Memory B cell (primary cell): Measurements from ENCODE around the gene VSX1.

Experiments used
- ATAC-seq: fragments of 150-1000 bp; cut with Tn5 transposase; 2 replicates; pipeline ENCODE4 v1.10.0; 2021; ENCODE audit warnings: low read depth, mild to moderate bottlenecking, moderate library complexity
- DNase-seq, 2 donors: peaks; one replicate each; pipeline ENCODE4 v3.0.0; 2022; ENCODE audit warnings: low spot score in 2 of 2
- H3K27ac Mint-ChIP-seq: one replicate; pipeline ENCODE4 v1.8.0; 2022; ENCODE audit warnings: mild to moderate bottlenecking, moderate library complexity, mixed read lengths
- H3K27me3 Mint-ChIP-seq: one replicate; pipeline ENCODE4 v1.8.0; 2022; ENCODE audit warnings: mixed read lengths
- H3K36me3 Mint-ChIP-seq: one replicate; pipeline ENCODE4 v1.8.0; 2022; ENCODE audit warnings: mild to moderate bottlenecking, mixed read lengths
- H3K4me1 Mint-ChIP-seq: one replicate; pipeline ENCODE4 v1.8.0; 2022; ENCODE audit warnings: mixed read lengths
- H3K4me3 Mint-ChIP-seq: one replicate; pipeline ENCODE4 v1.8.0; 2022; ENCODE audit warnings: mild to moderate bottlenecking, moderate library complexity, mixed read lengths
- H3K9me3 Mint-ChIP-seq: one replicate; pipeline ENCODE4 v1.8.0; 2022; ENCODE audit warnings: mixed read lengths

The VSX1 gene

DNA sequence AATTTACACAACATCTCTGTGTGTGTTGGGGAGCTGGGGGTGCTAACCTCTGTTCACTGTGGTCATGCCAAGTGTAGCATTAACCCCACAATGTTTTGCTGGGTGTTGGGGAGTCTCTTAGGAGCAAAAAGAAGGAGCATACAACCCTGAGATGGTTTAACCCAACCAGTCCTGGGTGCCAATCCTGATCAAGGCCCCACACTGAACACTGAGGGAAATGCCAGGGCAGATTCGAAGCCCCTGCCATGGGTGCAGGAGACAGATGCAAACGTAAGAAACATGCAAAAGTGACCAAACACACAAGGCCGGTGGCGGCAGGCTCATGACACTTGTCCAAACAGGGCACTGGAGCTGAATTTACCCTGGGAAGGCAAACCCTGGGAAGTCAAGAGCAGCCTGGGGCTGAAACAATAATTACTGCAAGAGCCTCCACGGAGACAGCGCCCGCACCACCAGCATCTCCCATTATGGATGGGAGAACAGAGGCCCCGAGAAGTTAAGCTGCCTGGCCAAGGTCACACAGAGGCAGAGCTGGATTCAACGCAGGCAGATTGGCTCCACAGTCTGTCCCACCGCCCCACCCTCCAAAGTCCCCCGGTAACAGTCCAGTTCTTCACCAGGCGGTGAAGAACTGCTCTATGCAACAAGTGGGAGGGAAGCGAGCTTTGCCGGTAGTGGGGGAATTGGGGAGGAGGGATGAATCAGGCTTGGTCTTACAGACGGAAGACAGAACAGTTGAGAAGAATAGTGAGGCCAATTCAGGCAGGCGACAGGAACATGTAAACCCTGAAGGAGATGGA is 32.5 kb downstream of the VSX1 start:
- H3K4me3 Mint-ChIP-seq, result no peak overlapping the region
- H3K27ac Mint-ChIP-seq, result peak overlapping the region; percentile 87

DNA sequence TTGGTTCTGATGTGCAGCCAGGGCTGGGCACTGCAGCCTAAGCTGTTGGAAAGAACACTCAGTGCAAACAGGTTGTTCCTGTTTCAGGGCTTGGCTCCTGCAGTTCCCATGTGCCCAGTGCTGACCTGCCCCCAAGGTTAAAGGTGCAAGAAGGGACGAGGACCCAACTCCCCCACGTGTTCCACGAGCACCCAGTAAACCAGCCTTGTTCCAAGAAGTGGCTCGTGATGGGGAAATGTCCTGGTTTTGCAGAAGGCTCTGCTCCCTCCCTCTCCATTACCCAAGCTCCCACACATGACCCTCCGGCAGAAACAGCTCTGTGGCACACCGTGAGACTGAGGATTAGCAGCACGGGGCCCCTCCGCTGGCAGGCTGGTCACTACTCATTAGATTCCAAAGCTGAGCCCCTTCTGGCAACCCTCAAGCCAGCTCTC is 33.4 kb downstream of the VSX1 start:
- no peak for ATAC-seq
- no peak for DNase-seq
- peaks cover 52% of the 10 kb centered on the region for H3K4me1 Mint-ChIP-seq
- no peaks in the 10 kb centered on the region for H3K27me3 Mint-ChIP-seq
- H3K27ac Mint-ChIP-seq, result peak overlapping the region; percentile 87
- H3K36me3 Mint-ChIP-seq, result peaks cover 14% of the 10 kb centered on the region
- H3K9me3 Mint-ChIP-seq, result no peaks in the 10 kb centered on the region
- no peak overlapping the region for H3K4me3 Mint-ChIP-seq

More for the DNA sequence above, 32.5 kb downstream of the VSX1 start:
- H3K27me3 Mint-ChIP-seq, result no peaks in the 10 kb centered on the region
- no peaks in the 10 kb centered on the region for H3K9me3 Mint-ChIP-seq
- peaks cover 14% of the 10 kb centered on the region for H3K36me3 Mint-ChIP-seq
- peaks cover 60% of the 10 kb centered on the region for H3K4me1 Mint-ChIP-seq
- no peak for DNase-seq
- ATAC-seq, result no peak

DNA sequence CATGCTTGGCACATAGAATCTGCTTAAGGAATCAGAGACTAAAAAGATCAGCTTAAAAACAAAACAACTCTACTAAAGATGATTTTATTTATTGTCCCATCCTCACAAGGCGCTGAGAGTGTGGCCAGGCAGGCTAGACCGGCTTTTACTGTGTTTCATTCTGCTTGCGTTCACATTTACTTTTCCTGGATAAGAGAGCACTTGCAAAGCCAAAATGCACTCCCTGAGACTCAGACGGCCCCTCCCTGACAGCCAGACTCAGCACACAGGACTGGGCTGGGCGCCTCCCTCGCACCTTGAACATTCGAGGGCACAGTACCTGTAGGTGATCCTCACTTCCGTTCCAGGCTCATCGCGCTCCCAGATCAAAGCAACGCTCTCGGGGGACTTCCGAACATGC is 34.2 kb downstream of the VSX1 start:
- DNase-seq (no peak), ATAC-seq (no peak)
- peaks cover 16% of the 10 kb centered on the region for H3K36me3 Mint-ChIP-seq
- H3K4me3 Mint-ChIP-seq, result no peak overlapping the region
- peaks cover 52% of the 10 kb centered on the region for H3K4me1 Mint-ChIP-seq
- no peak overlapping the region for H3K27ac Mint-ChIP-seq
- H3K9me3 Mint-ChIP-seq, result no peaks in the 10 kb centered on the region
- H3K27me3 Mint-ChIP-seq, result no peaks in the 10 kb centered on the region

GRCh38 chr20:25046736-25047666 is 34.9 kb downstream of the VSX1 start:
- H3K27ac Mint-ChIP-seq, result no peak overlapping the region
- no peaks in the 10 kb centered on the region for H3K27me3 Mint-ChIP-seq
- no peak for DNase-seq
- no peak overlapping the region for H3K4me3 Mint-ChIP-seq
- H3K4me1 Mint-ChIP-seq, result peaks cover 49% of the 10 kb centered on the region
- H3K9me3 Mint-ChIP-seq, result no peaks in the 10 kb centered on the region
- ATAC-seq, result no peak
- peaks cover 16% of the 10 kb centered on the region for H3K36me3 Mint-ChIP-seq

DNA sequence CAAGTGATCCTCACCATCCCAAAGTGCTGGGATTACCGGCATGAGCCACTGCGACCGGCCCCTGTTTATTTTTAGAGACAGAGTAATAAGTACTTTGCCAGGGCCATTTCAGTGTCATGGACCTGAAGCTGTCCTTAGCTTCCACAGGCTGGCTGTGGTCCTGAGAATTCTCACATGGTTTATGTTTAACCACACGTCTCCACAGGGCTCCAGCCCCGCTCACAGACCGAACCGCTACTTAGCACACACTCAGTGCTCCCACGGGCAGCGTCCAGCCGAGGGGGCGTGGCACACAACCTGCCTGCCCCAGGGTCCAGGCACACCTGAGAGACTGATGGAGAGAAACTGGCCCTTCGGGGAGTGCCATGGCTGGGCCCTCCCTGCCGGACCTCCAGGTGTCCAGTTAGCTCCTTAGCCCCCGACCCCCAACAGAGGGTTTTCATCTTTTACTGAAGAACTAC is 35.7 kb downstream of the VSX1 start:
- no peaks in the 10 kb centered on the region for H3K9me3 Mint-ChIP-seq
- H3K27ac Mint-ChIP-seq, result no peak overlapping the region
- H3K4me1 Mint-ChIP-seq, result peaks cover 42% of the 10 kb centered on the region
- H3K36me3 Mint-ChIP-seq, result peaks cover 14% of the 10 kb centered on the region
- no peaks in the 10 kb centered on the region for H3K27me3 Mint-ChIP-seq
- DNase-seq (no peak), ATAC-seq (no peak)
- H3K4me3 Mint-ChIP-seq, result no peak overlapping the region

DNA sequence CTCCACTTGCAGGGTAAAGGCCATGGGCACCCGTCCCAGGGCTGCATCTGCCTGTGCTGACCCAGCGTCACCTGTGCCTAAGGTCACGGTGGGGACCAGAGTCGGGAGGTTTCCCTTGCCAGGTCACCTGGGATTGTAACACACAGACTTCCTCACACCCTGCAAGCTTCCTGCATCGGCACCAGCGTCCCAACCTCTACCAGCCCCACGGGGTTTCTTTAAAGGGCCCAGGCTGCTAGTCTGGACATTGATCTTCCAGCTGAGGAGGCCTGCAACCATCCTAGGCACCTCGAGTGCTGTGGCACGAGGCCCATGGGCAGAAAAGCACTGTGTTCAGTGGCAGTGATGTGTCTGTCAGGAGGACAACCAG is 36.6 kb downstream of the VSX1 start:
- Mint-ChIP-seq H3K4me1 (peaks cover 34% of the 10 kb centered on the region), H3K36me3 (peaks cover 11% of the 10 kb centered on the region), H3K27me3 (no peaks in the 10 kb centered on the region), H3K4me3 (no peak overlapping the region), H3K9me3 (no peaks in the 10 kb centered on the region), H3K27ac (peak overlapping the region; percentile 89)
- DNase-seq (no peak), ATAC-seq (no peak)

DNA sequence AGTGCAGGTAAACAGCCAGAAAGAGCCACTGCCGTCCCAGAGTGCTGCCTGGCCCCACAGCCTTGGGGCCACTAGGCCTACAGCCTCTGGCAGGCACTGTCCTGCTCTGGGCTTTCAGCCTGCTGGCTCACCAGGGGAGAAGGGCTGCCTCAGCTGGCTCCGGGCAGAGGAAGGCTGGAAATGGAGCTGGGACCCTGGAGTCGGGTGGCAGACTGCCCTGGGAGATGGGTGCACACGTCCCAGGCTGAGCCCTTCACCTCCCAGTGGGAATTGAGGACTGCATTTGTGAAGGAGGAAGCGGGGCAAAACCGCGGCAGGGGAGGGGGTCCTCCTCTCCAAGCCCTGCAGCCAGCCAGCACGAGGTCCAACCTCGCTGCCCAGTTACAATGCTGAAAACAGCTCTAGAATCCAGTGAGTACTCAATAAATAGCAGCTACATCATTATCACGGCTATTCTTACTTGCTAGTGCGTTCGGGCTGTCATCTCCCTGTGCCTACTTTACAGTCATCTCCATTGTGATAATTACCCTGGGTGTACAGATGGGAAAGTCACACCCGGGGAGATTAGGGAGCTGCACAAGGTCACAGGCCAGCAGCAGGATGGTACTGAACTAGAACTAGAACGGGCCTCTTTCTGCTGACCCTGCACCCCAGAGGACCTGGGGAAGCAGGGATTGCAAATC is 37.1 kb downstream of the VSX1 start:
- Mint-ChIP-seq H3K9me3 (no peaks in the 10 kb centered on the region), H3K4me1 (peaks cover 31% of the 10 kb centered on the region), H3K27ac (peak overlapping the region; percentile 94), H3K4me3 (no peak overlapping the region), H3K36me3 (peaks cover 11% of the 10 kb centered on the region), H3K27me3 (no peaks in the 10 kb centered on the region)
- ATAC-seq (no peak), DNase-seq (no peak)

- H3K4me3 Mint-ChIP-seq, result peak overlapping the region; percentile 34
- H3K36me3 Mint-ChIP-seq, result peaks cover 11% of the 10 kb centered on the region
Measured at GRCh38 chr20:25044261-25044560, 37.7 kb downstream of the VSX1 start.

DNA sequence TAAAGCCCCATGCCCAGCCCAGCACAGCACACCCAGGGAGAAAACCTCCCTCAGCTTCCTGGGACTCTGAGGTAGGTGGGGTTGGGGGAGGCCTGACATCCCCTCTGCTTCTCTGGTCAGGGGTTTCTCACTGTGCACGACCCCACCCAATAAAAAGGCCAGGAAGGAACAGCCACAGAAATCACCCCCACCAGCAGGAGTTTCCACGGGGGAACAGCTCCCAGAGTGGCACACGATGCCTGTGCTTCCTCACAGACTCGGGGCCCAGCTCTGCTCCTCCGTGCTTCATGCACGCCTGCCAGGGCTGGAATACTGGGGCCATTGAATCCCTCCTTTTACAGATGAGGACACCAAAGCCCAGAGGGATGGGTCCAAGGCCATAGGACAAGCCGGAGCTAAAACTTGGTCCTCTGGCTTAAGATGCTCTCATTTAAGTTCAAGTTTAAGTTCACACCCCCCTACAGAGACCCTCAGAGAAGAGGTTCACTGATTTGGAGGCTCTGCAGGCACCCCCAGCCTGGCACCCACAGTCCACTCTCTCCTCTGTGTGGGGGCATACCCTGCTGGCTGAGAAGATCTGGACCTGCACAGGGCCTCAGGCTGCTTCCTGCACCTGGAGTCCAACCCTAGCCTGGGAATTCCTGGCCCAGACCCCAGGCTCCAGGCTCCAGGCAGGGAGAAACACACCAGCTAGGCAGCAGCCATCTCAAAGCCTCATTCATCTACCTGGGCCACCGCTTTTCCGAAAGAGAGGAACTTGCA is 38.3 kb downstream of the VSX1 start:
- peaks cover 27% of the 10 kb centered on the region for H3K4me1 Mint-ChIP-seq
- no peaks in the 10 kb centered on the region for H3K27me3 Mint-ChIP-seq
- no peak for ATAC-seq
- peak overlapping the region; percentile 73 for H3K4me3 Mint-ChIP-seq
- peaks cover 11% of the 10 kb centered on the region for H3K36me3 Mint-ChIP-seq
- no peaks in the 10 kb centered on the region for H3K9me3 Mint-ChIP-seq
- DNase-seq, result no peak
- peak overlapping the region; percentile 94 for H3K27ac Mint-ChIP-seq

More at GRCh38 chr20:25044261-25044560, 37.7 kb downstream of the VSX1 start:
- ATAC-seq (no peak), DNase-seq (no peak)
- Mint-ChIP-seq H3K9me3 (no peaks in the 10 kb centered on the region), H3K4me1 (peaks cover 27% of the 10 kb centered on the region), H3K27me3 (no peaks in the 10 kb centered on the region), H3K27ac (peak overlapping the region; percentile 94)

DNA sequence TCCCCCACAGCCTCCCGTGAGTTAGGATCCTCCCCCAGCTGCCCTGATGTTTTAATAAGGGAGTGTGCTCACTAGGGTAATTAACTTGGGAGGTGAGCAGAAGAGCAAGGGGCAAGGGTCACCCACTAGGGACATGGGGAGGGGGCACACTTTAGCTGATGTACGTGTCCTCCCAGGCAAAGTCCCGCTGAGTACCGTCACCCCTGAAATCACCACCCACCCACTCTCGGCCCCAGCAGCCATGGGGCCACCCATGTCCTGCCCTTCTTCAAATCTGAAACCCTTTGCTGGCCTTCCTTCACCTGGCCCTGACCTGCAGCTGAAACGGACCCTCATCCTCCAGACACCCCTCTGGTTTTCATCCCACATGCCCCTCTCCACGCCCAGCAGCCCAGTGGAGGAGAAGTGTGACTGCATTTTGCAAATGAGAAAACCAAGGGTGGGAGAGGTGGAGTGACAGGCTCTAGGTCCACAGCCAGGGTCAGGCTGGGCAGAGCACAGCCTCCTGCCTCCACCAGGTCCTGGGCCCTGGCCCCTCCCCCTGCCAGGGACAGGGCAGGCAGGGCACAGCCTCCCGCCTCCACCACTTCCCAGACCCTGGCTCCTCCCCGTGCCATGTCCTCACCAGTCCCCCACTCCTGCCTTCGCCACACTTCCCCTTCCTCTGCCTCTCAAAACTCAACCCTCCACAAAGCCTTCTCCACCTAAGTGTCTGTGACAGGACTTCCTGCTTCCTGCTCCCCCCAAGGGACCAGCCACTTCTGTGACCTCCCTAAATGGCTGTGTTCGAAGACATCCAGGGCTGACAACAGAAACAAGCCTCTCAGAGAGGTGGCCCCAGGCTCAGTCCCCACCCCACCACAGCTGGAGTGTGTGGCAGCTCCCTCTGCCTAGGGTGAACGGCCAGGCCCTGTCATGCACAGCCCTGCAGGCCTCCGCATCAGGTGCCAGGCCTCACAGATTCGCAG is 39.1 kb downstream of the VSX1 start:
- Mint-ChIP-seq H3K27me3 (no peaks in the 10 kb centered on the region), H3K27ac (peak overlapping the region; percentile 94), H3K9me3 (no peaks in the 10 kb centered on the region), H3K4me3 (peak overlapping the region; percentile 73), H3K4me1 (peaks cover 32% of the 10 kb centered on the region), H3K36me3 (peaks cover 11% of the 10 kb centered on the region)
- ATAC-seq, result peak; percentile 93
- DNase-seq, result peak; percentile 61 to 72

- peaks cover 37% of the 10 kb centered on the region for H3K4me1 Mint-ChIP-seq
- H3K27ac Mint-ChIP-seq, result peak overlapping the region; percentile 94
- no peak overlapping the region for H3K4me3 Mint-ChIP-seq
- no peaks in the 10 kb centered on the region for H3K27me3 Mint-ChIP-seq
- ATAC-seq (no peak), DNase-seq (no peak)
- H3K36me3 Mint-ChIP-seq, result peaks cover 6% of the 10 kb centered on the region
- no peaks in the 10 kb centered on the region for H3K9me3 Mint-ChIP-seq
Measured at GRCh38 chr20:25041813-25042530, 40.0 kb downstream of the VSX1 start.

DNA sequence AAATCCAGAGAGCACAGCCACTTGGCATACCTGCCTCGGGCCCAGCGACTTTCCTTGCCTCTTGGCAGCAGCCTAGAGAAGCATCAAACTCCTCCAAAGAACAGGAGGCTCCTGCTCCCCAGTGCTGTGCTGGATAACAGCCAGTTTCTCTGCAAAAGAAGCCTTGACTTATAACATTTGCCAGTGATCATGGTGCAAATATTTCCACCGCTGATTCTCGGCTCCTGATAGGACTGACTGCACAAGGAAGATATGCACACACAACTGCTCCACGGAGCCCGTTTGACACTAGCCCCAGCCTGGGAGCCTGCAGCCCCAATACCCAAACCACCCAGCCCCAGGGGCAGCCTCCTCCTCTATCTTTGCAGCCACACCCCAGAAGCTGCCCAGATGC is 41.5 kb downstream of the VSX1 start:
- H3K9me3 Mint-ChIP-seq, result no peaks in the 10 kb centered on the region
- no peak for DNase-seq
- H3K4me1 Mint-ChIP-seq, result peaks cover 47% of the 10 kb centered on the region

More for the DNA sequence above, 41.5 kb downstream of the VSX1 start:
- Mint-ChIP-seq H3K36me3 (peaks cover 2% of the 10 kb centered on the region), H3K4me3 (no peak overlapping the region), H3K27me3 (no peaks in the 10 kb centered on the region), H3K27ac (no peak overlapping the region)
- ATAC-seq, result no peak
